ENCODE results near the gene SMCO4.
"Not testable (repeated sequence)": the region's sequence is repeated elsewhere in the genome, so short reads cannot be mapped to it uniquely, and the experiment has no call there.

SMCO4 gene

GRCh38 chr11:93559681-93560080 is 16.5 kb upstream of the SMCO4 start:
- no peak for DNase-seq

- no peak for DNase-seq
Measured at GRCh38 chr11:93552874-93553273, 9.7 kb upstream of the SMCO4 start.

GRCh38 chr11:93549976-93550375 is 6.8 kb upstream of the SMCO4 start:
- no peak for DNase-seq

- no peak for DNase-seq
Measured at GRCh38 chr11:93548679-93549319, 5.6 kb upstream of the SMCO4 start.

- DNase-seq: no peak
Measured at GRCh38 chr11:93547773-93548172, 4.6 kb upstream of the SMCO4 start.

- DNase-seq: no peak
Measured at GRCh38 chr11:93547028-93547427, 3.8 kb upstream of the SMCO4 start.

- no peak for DNase-seq
Measured at GRCh38 chr11:93545566-93545965, 2.4 kb upstream of the SMCO4 start.

- DNase-seq: no peak
Measured at GRCh38 chr11:93542811-93543229, 371 bp downstream of the SMCO4 start.

- peak; percentile 72 for DNase-seq
Measured at GRCh38 chr11:93541884-93542810, 1.0 kb downstream of the SMCO4 start.

- no peak for DNase-seq
Measured at GRCh38 chr11:93540896-93541553, 2.2 kb downstream of the SMCO4 start.

- no peak for DNase-seq
Measured at GRCh38 chr11:93540337-93540736, 2.9 kb downstream of the SMCO4 start.

GRCh38 chr11:93537767-93538261 is 5.4 kb downstream of the SMCO4 start:
- DNase-seq: no peak

- DNase-seq: no peak
Measured at GRCh38 chr11:93537049-93537448, 6.1 kb downstream of the SMCO4 start.

GRCh38 chr11:93536101-93536861 is 6.9 kb downstream of the SMCO4 start:
- no peak for DNase-seq

- not testable (repeated sequence) for DNase-seq
Measured at GRCh38 chr11:93535578-93535977, 7.6 kb downstream of the SMCO4 start.

- DNase-seq: no peak
Measured at GRCh38 chr11:93532806-93533205, 10.4 kb downstream of the SMCO4 start.

GRCh38 chr11:93532281-93532789 is 10.9 kb downstream of the SMCO4 start:
- DNase-seq: no peak

GRCh38 chr11:93530468-93530826 is 12.7 kb downstream of the SMCO4 start:
- no peak for DNase-seq

- peak; percentile 42 for DNase-seq
Measured at GRCh38 chr11:93529707-93530467, 13.3 kb downstream of the SMCO4 start.

- DNase-seq: no peak
Measured at GRCh38 chr11:93528757-93529645, 14.2 kb downstream of the SMCO4 start.

GRCh38 chr11:93528252-93528651 is 14.9 kb downstream of the SMCO4 start:
- DNase-seq: no peak

All from NCI-H2029 treated with DMSO at 0.1 percent for 48 hours (cell line).